Inflammatory macrophage (primary cell): ENCODE data around the gene UBALD2.
"Not testable (repeated sequence)": the region's sequence is repeated elsewhere in the genome, so short reads cannot be mapped to it uniquely, and the experiment has no call there.

Source experiments
- DNase-seq, 2 donors: peaks; one replicate each; pipeline ENCODE4 v3.0.0-alpha.2; 2020 to 2022

UBALD2 gene

GRCh38 chr17:76246080-76247066 is 18.8 kb upstream of the UBALD2 start:
- DNase-seq: peak; percentile 86 to 90

GRCh38 chr17:76247304-76247703 is 17.8 kb upstream of the UBALD2 start:
- no peak for DNase-seq

- no peak for DNase-seq
Observed at GRCh38 chr17:76248013-76248782, 16.9 kb upstream of the UBALD2 start.

- no peak for DNase-seq
Observed at GRCh38 chr17:76250141-76250540, 15.0 kb upstream of the UBALD2 start.

GRCh38 chr17:76251478-76252039 is 13.6 kb upstream of the UBALD2 start:
- no peak for DNase-seq

GRCh38 chr17:76252040-76252954 is 12.9 kb upstream of the UBALD2 start:
- peak; percentile 91 to 92 for DNase-seq

- not testable (repeated sequence) for DNase-seq
Observed at GRCh38 chr17:76252967-76253766, 12.0 kb upstream of the UBALD2 start.

GRCh38 chr17:76253841-76254240 is 11.3 kb upstream of the UBALD2 start:
- no peak for DNase-seq

GRCh38 chr17:76254275-76254674 is 10.9 kb upstream of the UBALD2 start:
- DNase-seq: no peak

- no peak for DNase-seq
Observed at GRCh38 chr17:76255801-76256429, 9.2 kb upstream of the UBALD2 start.

- not testable (repeated sequence) for DNase-seq
Observed at GRCh38 chr17:76256430-76257050, 8.6 kb upstream of the UBALD2 start.

GRCh38 chr17:76260220-76260619 is 4.9 kb upstream of the UBALD2 start:
- DNase-seq: no peak

GRCh38 chr17:76260669-76261068 is 4.5 kb upstream of the UBALD2 start:
- DNase-seq: no peak

- DNase-seq: no peak
Observed at GRCh38 chr17:76261421-76262215, 3.5 kb upstream of the UBALD2 start.

- peak; percentile 55 to 74 for DNase-seq
Observed at GRCh38 chr17:76262732-76263344, 2.3 kb upstream of the UBALD2 start.

- DNase-seq: no peak
Observed at GRCh38 chr17:76263896-76264295, 1.3 kb upstream of the UBALD2 start.

- no peak for DNase-seq
Observed at GRCh38 chr17:76264425-76264754, 758 bp upstream of the UBALD2 start.

GRCh38 chr17:76265624-76266243 is 586 bp downstream of the UBALD2 start:
- DNase-seq: peak in 1 of 2 donors; percentile 52
